GM18502 (cell line): ENCODE measurements around the gene ENPP1.

ENCODE experiments used
- ATAC-seq: cut with Tn5 transposase; IDR thresholded peaks from one replicate; pipeline ENCODE4 v1.9.1; 2021; ENCODE audit warnings: mild to moderate bottlenecking; ENCODE audit not compliant: unreplicated experiment, poor library complexity

The ENPP1 gene

DNA sequence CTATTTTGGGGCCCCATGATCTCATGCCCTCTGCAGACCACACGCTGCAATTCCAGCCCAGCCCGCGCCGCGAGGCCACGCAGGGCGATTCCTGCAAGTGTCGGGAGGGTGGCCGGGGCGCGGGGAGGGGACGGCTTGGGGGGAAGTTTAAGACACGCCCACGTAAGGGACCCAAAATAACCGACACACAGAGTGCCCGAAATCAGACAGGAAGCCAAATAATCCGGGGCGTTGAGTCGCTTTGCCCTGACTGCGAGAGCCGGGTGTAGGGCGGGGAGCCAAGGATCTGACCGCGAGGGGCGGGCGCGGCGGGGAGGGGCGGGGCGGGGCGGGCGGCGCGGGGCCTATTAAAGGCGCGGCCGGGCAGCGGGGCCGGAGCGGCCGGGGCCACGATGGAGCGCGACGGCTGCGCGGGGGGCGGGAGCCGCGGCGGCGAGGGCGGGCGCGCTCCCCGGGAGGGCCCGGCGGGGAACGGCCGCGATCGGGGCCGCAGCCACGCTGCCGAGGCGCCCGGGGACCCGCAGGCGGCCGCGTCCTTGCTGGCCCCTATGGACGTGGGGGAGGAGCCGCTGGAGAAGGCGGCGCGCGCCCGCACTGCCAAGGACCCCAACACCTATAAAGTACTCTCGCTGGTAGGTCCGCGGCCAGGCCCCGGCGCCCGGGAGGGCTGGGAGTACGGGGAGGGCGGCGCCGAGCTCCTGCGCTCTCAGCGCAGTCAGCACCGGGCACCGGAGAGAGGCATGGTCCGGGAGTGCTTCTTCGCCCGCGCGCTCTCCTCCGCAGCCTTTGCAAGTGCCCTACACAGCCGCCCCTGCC, at the start of gene ENPP1:
ENPP1 (plus strand) TSS at position 377 of the 816 bp plus-strand sequence; CDS start at position 393, 16 bp downstream.
- peak; percentile 67 for ATAC-seq

DNA sequence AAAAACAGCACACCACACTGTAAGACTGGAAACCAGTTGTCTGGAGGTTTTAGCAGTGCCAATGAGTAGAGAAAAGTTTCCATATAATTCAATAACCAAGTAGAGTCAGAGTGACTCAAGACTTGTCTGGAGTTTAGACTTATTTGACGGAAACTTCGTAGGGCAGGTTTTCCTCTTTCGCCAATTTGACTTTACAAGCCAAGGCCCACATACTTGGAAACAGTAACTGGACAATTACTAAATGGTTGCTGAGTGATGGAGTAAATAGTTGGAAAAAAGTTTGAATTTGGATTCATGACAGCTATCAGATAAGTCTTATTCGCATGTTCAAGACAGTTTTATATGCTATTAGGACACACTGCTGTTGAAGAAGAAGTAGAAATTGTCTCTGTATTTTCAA, 48.9 kb upstream of the ENPP1 start:
- ATAC-seq = no peak

DNA sequence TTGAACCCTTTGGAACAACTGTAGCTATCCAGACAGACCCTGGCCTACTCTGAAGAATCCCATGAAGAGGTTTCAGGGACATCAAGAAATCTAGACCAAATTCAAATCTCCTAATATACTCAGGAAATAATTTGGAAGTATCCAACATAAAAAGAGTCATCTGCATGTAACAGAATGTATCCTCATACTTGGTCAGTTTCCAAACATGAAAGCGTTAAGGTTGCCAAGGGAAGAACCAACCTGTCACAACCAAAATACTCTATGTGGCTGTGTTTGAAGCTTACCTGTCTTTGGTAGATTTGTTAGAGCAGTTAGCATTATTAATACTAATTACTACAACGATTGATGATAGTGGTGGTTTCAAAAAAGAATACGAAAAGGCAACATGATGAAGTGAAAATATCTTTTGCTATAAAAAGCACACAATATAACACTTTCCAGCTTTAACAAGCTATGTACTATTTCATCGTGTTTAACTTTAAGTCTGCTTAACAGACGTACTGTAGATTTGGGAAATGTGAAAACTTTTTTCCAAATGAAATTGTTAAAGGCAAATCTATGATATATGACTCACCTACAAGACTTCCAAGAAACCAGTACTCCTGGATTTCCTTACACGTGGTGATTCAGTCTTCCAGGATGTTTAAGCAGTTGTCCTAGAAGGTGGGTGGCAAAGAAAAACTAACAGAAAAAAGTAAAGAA, 46.6 kb upstream of the ENPP1 start:
- ATAC-seq = no peak

DNA sequence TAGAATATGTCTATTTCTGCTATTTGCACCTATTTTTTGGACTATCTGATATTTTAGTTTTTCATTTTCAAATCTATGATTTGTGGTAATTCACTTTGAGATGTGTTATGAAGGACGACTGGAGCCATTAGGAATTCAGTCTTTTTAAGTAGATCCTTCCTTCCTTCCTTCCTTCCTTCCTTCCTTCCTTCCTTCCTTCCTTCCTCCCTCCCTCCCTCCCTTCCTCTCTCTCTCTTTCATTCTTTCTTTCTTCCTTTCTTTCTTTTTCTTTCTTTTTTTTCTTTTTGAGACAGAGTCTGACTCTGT, 46.1 kb upstream of the ENPP1 start:
- ATAC-seq = no peak

DNA sequence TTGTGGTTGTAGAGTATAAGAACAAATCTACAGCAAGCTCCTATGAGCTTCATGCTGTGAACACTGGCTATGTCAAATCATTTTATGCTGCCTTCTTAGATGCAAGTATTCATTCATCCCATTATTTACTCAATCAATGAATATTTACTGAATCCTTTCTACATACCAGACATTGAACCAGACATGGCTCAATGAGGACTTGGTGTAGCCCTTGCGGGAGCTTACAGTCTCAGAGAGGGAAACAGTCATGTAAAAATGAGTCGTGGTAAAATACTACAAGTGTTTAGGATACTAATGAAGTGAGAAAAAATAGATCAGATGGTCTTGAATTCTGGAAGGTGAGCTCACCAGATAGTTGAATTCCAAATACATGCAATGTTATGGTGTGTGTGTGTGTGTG, 44.8 kb upstream of the ENPP1 start:
- no peak for ATAC-seq

DNA sequence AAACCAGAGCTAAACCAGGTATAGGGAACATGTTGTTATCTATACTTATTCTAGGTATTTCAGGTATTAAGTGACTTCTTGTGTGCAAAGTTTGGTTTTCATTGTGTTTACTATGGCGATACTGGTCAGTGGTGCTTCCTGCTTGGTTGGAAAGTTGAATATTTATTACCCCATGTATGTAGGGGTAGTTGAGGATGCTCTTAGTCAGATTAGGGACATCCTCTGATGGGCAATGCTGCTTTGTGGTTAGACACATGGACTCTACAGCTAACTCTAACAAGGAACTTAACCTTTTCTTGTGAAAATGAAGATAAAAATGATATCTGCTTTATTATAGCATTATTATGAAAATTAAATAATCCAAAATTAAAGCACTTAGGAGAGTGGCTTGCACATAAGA, 44.1 kb upstream of the ENPP1 start:
- no peak for ATAC-seq

DNA sequence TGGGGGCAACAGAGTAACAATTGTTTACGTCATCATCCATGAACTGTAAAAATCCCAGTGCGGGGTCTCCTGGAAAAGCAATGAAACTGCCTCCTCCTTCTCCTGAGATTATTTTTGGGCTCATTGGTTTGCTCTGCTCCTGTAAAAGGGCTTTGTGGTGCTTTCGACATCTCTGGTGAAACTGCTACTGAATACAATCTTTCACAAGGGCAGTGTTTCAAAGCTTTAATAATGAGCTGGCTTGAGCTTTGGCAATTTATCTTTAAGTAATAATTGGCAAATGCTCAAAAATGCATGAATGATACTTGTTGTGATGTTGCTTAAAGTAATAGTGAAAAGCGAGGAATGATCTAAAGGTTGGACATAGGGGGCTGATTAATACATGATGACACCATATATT, 43.5 kb upstream of the ENPP1 start:
- no peak for ATAC-seq

DNA sequence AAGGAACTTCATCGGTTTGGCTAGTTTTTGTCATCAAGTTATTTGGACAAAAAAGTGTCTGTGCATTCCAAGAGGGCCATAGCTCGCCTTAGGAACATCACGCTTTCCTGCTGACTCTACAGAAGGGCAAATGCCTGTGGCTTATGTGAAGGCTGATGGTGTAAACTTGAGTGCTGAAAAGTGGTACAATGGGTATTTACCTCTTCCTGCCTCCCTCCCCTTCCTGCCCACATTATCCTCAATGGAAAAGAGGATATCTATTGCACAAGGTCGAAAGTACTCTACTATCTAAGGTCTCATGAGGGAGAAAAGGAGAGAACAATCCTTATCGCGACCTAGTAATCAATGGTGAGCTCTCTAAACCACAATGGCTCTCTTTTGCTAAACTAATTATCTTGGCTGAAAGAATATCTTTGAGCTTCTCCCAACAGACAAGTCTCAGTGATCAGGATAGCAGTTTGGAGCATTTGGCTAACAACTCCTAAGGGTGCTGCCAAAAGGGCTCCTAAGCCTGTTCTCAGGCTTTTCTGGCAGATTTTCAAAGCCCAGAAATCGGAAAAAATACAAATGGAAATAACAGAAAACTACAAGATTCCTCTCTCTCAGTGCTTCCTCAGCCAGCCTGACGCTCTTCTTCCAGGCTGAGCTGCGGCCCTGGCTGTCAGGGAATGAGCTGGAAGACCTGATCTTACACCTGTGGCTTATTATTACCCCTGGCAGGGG, 42.6 kb upstream of the ENPP1 start:
- no peak for ATAC-seq

DNA sequence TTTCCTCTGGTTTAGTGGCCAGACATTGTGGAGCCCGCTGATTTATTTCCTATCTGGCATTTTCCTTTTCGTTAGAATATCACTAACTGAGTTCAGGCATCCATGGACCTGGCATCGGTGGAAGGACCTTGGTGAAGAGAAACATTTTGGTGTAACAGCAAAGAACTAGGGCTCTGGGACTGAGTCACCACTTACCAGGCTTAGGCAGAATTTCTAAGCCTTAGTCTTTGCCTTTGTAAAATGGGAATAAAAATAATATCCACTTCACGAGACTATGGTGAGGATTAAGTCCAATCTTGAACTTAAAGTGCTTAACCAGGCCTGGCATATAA, 42.0 kb upstream of the ENPP1 start:
- ATAC-seq = no peak

DNA sequence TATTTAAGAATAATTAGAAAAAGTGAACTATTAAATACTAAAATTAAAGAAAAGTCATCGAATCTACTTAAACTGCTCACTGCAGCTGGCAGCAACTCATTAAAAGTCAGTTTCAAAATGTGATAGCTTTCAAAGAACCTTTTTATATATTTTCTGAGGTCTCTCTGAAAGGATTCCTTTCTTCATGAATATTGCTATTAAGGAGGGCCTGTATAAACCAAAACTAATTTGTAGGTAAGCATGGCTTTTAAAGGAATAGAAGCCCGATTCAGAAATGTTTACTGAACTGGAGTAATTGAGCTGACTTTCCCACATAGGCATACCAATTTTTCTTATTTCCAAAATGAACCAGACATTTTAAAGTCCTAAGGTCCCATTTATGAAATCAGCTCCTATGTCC, 41.2 kb upstream of the ENPP1 start:
- no peak for ATAC-seq

DNA sequence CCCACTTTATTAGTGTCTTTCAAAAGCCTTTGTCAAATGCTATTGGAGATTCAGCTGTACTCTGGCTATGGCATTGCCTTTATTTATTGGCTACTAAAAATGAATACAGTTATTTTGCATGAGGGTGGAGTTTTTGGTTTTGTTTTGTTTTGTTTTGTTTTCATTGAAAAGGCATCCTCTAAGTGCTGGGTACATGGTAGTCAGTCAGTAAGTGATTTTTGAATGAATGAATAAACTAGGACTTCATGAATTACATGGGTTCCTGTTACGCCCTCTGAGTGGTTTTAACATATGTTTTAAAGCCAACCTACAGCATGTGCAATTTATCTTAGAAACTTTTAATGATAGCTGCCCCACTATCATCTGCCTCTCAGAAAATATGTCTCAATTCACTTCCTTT, 38.9 kb upstream of the ENPP1 start:
- no peak for ATAC-seq

DNA sequence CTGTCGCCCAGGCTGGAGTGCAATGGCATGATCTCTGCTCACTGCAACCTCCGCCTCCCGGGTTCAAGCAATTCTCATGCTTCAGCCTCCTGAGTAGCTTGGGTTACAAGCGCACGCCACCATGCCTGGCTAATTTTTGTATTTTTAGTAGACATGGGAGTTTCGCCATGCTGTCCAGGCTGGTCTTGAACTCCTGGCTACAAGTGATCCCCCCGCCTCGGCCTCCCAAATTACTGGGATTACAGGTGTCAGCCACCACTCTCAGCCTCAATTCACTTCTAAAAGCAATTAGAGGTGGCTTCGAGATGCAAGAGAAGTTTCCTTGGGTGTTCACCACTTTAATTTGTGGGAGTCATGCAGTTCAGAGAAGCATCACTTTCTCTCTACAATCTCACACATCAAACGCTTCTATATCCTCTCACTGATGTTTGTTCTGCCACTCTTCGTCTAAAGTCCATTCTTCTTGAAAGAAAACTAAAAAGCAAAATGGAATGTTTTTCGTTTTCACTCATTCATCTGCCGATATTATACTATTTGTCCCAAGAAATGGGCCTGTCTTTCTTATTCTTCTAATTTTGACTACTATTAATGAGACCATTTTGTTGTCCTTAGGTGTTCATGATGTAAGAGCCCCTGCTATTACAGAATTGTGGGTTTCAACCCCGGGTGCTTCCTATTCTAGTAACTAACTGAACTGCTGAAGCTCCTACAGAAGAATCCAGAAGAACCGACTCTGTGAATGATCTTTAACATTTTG, 38.3 kb upstream of the ENPP1 start:
- ATAC-seq = no peak

DNA sequence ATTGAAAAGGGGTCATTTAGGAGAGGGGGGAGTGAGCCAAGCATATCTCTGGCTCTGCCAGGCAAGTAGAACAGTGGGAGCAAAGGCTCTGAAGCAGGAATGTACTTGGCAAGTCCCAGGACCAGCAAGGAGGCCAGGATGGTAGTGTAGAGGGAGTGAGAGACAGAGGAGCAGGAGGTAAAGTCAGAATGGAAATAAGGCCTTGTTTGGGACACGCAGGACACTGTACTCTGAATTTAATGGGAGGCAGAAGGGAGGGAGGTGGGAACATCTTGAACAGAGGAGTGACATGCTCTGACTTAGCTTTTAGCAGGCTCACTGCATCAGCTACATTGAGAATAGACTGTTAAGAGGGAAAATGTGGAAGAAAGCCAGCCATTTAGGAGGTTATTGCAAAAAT, 37.0 kb upstream of the ENPP1 start:
- no peak for ATAC-seq

DNA sequence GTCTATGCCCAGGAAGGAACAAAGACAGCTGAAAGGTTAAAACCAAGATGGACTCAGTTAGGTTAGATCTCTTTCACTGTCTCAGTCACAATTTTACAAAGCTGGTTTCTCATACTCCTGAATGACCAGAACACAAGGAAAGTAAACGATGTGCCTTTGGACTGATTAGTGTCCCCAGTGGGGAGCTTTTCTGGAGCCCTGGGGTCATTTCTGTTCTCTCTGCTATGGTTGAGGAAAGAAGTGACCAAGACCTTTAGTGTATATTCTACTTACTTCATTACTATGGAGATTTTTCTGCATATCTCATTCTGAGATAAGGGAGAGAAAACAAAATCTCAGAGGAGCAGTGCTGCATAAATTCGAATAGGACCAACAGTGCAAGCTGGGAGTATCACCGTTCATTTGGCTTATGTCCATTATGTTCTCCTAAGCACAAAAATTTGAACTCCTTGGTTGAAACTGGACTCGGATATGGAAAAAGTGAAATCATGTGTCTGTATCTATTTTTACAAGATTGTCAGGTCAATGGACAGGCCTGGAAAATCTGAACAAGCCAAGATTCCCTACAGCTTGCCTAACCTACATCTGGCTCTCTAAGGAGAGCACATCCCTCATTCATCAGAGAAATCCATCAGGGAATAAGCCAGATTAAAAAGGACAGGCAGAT, 34.4 kb upstream of the ENPP1 start:
- no peak for ATAC-seq

DNA sequence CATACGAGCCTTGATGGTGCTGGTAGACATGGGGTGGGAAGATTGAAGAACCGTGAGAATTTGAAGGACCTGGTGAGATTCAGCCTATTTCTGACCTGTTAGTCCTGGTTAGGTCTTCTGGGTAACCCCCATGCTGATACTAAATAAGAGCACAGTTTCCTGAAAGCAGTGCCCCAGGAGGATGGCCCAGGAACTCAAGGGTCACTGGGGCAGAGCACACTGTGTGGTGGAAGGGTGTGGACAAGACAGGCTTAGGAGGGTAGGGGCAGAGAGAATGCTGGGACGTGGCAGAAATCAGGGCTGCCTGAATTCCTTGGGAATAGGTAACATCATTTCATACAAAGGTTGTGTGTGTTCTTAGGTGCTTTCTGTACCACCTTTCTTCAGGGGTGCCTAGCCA, 31.9 kb upstream of the ENPP1 start:
- ATAC-seq = no peak

DNA sequence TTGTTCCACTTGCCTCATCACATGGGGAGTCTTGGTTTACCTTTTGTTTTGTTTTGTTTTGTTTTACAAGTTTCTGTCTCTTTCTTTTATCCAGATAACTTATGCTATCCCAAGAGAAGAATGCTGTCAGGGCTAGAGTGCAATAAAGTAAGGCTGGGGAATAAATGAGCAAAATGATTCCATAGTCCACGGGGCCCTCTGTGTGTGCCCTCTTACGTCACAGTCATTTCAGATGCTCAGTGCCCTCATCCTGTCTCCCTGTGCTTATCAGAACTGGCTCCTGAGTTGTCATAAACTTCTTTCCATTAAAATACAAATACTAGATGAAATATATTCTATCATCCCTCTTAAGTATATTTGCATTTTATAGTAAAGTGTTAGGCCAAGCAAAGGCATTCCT, 30.8 kb upstream of the ENPP1 start:
- no peak for ATAC-seq

DNA sequence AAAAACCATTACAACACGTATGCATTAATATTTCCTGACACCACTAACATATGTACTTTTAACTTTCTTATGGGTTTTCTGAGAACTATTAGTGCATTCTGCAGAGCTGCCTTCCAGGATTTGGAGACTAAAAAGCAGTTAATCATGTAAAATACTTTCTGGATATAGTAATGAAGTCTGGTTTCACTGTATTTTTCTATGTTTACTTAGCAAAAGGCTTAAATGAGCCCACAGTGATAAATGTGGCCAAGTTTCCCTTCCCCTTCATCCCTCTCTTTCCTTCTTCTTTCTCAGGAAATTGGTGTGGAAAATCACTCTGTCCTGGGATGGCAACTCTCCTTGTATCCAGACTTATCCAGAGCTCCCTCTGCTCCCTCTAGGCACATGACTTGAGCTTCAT, 29.7 kb upstream of the ENPP1 start:
- ATAC-seq = no peak

DNA sequence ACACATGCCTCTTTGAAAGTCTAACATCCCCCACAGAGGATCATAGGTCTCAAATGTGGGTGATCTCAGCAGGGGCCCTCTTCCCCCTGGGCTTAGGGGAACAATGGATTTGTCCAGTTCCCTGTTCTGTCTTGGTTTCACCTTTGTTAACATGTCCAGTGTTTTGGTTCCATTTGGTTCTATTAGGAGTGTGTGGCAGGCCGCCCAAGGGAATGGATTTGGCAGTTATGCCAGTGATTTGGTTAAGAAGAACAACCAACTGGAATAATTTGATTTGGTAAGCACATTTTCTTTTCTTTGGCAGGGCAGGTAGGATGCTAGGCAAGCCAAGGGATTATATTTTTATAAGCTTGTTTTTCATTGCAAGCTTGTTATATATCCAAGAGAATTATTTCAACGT, 28.5 kb upstream of the ENPP1 start:
- no peak for ATAC-seq

DNA sequence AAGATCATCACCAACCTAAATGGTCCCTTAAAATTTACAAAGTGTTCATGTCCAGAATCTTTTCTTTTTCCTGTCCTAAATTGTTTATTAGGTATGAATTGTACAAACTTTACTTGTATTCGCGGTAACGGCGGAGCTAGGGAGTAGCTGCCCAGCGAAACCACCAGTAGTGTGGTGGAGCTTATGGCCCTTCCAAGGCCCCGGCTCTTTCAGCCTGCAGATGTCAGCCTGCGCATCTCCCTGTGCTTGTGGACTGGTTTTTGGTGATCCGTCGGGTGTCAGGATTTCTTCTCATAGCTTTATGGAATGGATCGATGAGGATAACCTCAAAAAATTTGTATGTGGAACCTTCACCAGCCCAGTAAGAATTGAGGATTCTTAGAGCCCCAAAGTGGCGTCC, 27.2 kb upstream of the ENPP1 start:
- ATAC-seq = no peak

DNA sequence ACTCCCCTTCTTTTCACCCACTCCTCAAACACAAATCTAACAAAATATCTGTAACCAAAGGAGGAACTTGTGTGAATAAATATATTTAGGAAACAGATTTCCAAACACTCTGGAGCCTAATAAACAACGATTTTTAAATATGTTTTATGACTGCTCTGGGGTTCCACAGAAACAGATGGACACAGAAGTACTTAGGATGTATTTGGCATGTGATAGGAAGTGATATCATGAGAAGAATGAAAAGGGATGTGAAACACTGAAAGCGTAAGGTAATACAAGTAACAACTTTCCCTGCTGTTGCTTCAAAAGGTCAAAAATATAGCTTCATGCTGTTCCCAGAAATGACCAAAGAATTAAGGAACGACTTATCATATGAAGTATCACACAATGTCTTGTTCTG, 26.1 kb upstream of the ENPP1 start:
- ATAC-seq = no peak
